ENCODE measurements around the gene RAB1A.

- TF ChIP-seq, protein P1, sequence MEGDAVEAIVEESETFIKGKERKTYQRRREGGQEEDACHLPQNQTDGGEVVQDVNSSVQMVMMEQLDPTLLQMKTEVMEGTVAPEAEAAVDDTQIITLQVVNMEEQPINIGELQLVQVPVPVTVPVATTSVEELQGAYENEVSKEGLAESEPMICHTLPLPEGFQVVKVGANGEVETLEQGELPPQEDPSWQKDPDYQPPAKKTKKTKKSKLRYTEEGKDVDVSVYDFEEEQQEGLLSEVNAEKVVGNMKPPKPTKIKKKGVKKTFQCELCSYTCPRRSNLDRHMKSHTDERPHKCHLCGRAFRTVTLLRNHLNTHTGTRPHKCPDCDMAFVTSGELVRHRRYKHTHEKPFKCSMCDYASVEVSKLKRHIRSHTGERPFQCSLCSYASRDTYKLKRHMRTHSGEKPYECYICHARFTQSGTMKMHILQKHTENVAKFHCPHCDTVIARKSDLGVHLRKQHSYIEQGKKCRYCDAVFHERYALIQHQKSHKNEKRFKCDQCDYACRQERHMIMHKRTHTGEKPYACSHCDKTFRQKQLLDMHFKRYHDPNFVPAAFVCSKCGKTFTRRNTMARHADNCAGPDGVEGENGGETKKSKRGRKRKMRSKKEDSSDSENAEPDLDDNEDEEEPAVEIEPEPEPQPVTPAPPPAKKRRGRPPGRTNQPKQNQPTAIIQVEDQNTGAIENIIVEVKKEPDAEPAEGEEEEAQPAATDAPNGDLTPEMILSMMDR (conservative IDR thresholded peaks at IDR 0.05; ENCODE audit: low read depth in 2 of 2), result no peak
- TF ChIP-seq POLR2AphosphoS5 (IDR thresholded peaks at IDR 0.05; ENCODE audit: low read depth), result no peak
These were observed 50.9 kb downstream of the RAB1A start for GRCh38 chr2:65079017-65079416.

Measured in GM23338 (cell line).